Esophagus squamous epithelium (tissue), 5 donors: Measurements from ENCODE around the gene CTNNA3. TPM values are rescaled to one million over a fixed set of nuclear protein-coding genes. Genes with fewer than 3 reads are reported as not detected.

Source experiments
- DNase-seq: peaks from one replicate; lab custom pipeline; 2025; lab: John Stamatoyannopoulos, UW
- H3K27ac ChIP-seq, 4 donors: fragments of 200-600 bp; sonication (generic); one replicate each; pipeline ENCODE4 v1.5.1; 2016 to 2019; ENCODE audit warnings: mild to moderate bottlenecking in 1 of 4
- H3K27me3 ChIP-seq, 4 donors: fragments of 200-600 bp; sonication (generic); 1 replicate in 3 of 4; 2 replicates in 1 of 4; pipeline versions ENCODE4 v1.5.1 to v1.6.0; 2017 to 2021; ENCODE audit warnings: antibody characterized with exemption in 1 of 4
- H3K36me3 ChIP-seq, 3 donors: fragments of 200-600 bp; sonication (generic); one replicate each; pipeline ENCODE4 v1.5.1; 2016 to 2019
- H3K4me1 ChIP-seq, 3 donors: fragments of 200-600 bp; sonication (generic); one replicate each; pipeline ENCODE4 v1.5.1; 2017 to 2019
- H3K4me3 ChIP-seq, 4 donors: fragments of 200-600 bp; sonication (generic); 1 replicate in 3 of 4; 2 replicates in 1 of 4; pipeline ENCODE4 v1.5.1; 2016 to 2019; ENCODE audit warnings: mild to moderate bottlenecking in 2 of 4, moderate library complexity in 1 of 4
- H3K9me3 ChIP-seq, 3 donors: fragments of 200-600 bp; sonication (generic); one replicate each; pipeline ENCODE4 v1.5.1; 2016 to 2019
- POLR2A ChIP-seq, 4 donors: fragments of 450-650 bp; IDR thresholded peaks; one replicate each; pipeline ENCODE4 v1.6.1; 2017; ENCODE audit warnings: antibody characterized with exemption in 4 of 4, mild to moderate bottlenecking in 4 of 4, moderate library complexity in 3 of 4
- WGBS, 2 donors: methylation state at CpG; one replicate each; pipeline ENCODE4 v1.1.5; 2018; 5-methylcytosine and 5-hydroxymethylcytosine counted together
- intact Hi-C: fragments of 100-400 bp; cut with DNase I; formaldehyde crosslinking; loops from one replicate; pipeline ENCODE4 v1.15.0; 2022
- total RNA-seq, 4 donors: library from RNA; depleted of rRNA; stranded (reverse); fragments of >200 nt; gene quantifications; one replicate each; pipeline ENCODE4 v1.1.0, GENCODE V29; 2016
- TF ChIP-seq, protein P1 (sequence below), 6 experiments: fragments of 450-650 bp in 4 of 6; fragments of 200-600 bp in 2 of 6; sonication (generic) in 2 of 6; IDR thresholded peaks; one replicate each; pipeline ENCODE4 v1.5.1; 2016 to 2019; ENCODE audit warnings: antibody characterized with exemption in 6 of 6, mild to moderate bottlenecking in 4 of 6, moderate library complexity in 4 of 6
- donor health status: DM: yes; HTN: yes; CAD: no.

The CTNNA3 gene
- total RNA-seq, 4 donors from 2014 or later, result 0.29 to 1.9 (median 0.61) TPM; not detected in 1

DNA sequence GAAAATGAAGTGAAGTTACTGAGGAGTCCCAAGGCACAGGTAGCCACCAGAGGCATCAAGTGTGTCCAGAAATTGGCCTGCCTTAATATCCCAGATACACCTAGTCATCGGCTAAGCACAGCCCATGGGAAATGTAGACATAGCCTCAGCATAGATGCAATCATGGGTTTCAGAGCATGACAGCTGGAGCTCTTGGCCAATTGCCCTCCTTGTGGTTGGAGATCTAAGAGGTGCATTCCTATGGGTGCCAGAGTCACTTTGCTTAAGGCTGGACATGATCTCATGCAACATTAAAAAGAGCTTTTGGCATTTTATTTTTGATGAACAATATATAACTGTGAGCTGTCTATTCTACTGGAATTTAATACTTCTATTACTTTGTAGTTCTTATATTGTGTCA lies 1528.2 kb downstream of the CTNNA3 start:
- no peaks in the 10 kb centered on the region for H3K36me3 ChIP-seq
- TF ChIP-seq POLR2A (IDR thresholded peaks at IDR 0.05), result no peak
- TF ChIP-seq, protein P1, sequence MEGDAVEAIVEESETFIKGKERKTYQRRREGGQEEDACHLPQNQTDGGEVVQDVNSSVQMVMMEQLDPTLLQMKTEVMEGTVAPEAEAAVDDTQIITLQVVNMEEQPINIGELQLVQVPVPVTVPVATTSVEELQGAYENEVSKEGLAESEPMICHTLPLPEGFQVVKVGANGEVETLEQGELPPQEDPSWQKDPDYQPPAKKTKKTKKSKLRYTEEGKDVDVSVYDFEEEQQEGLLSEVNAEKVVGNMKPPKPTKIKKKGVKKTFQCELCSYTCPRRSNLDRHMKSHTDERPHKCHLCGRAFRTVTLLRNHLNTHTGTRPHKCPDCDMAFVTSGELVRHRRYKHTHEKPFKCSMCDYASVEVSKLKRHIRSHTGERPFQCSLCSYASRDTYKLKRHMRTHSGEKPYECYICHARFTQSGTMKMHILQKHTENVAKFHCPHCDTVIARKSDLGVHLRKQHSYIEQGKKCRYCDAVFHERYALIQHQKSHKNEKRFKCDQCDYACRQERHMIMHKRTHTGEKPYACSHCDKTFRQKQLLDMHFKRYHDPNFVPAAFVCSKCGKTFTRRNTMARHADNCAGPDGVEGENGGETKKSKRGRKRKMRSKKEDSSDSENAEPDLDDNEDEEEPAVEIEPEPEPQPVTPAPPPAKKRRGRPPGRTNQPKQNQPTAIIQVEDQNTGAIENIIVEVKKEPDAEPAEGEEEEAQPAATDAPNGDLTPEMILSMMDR (IDR thresholded peaks at IDR 0.05), result no peak
- H3K27ac ChIP-seq, result no peak overlapping the region
- no peak for DNase-seq
- 57 to 78% methylated on average over 1 of the region's 1 CpG for WGBS, 2 donors
- no peaks in the 10 kb centered on the region for H3K9me3 ChIP-seq
- no peaks in the 10 kb centered on the region for H3K4me1 ChIP-seq
- H3K27me3 ChIP-seq, result no peaks in the 10 kb centered on the region
- H3K4me3 ChIP-seq, result no peak overlapping the region
- intact Hi-C loops, result no loop called here

DNA sequence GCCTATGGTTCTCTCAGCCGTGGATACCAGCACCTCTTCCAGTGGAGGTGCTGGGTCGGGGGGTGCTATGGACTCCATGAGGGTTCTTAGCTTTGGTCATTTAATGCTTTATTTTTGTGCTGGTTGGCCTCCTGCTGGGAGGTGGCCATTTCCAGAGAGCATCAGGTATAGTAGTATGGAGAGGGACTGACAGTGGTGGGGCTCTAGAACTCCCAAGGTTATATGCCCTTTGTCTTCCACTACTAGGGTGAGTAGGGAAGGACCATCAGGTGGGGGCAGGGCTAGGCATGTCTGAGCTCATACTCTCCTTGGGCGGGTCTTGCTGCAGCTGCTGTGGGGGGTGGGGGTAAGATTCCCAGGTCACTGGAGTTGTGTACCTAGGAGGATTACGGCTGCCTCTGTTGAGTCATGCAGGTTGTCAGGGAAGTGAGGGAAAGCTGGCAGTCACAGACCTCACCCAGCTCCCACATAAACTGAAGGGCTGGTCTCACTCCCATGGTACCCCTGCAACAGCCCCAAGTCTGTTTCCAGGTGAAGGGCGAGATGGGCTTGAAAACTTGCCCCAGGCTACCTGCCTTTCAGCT lies 1533.3 kb downstream of the CTNNA3 start:
- Histone ChIP-seq H3K9me3 (no peaks in the 10 kb centered on the region), H3K27ac (no peak overlapping the region), H3K36me3 (no peaks in the 10 kb centered on the region), H3K4me3 (no peak overlapping the region), H3K4me1 (no peaks in the 10 kb centered on the region), H3K27me3 (no peaks in the 10 kb centered on the region)
- WGBS, 2 donors, result 60% methylated on average over 3 of the region's 5 CpGs
- TF ChIP-seq, protein P1 (IDR thresholded peaks at IDR 0.05), result no peak
- TF ChIP-seq POLR2A (IDR thresholded peaks at IDR 0.05), result no peak
- intact Hi-C loops, result no loop called here
- no peak for DNase-seq

DNA sequence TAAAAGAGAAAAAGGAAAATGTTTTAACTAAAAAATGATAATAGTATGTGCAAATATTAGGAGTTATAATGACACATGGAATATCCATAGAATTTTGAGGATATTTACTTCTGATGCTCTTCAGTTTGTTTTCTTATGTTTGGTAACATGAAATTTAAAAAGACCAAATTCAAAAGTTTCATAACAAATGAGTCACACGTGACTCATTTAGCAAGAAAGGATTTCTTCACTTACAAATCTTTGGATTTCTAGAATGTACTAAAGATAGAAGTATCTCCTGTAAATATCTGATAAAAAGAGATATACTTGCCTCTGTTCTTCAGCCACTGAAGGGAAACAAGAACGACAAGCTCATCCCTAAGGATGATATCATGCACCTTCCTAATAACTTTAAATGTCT lies 1544.6 kb downstream of the CTNNA3 start:
- Histone ChIP-seq H3K36me3 (no peaks in the 10 kb centered on the region), H3K27ac (no peak overlapping the region), H3K9me3 (no peaks in the 10 kb centered on the region), H3K4me1 (no peaks in the 10 kb centered on the region), H3K27me3 (no peaks in the 10 kb centered on the region), H3K4me3 (no peak overlapping the region)
- WGBS, 2 donors, result 37 to 45% methylated on average over 2 of the region's 2 CpGs
- intact Hi-C loops, result no loop called here
- DNase-seq, result no peak
- TF ChIP-seq POLR2A (IDR thresholded peaks at IDR 0.05), result no peak
- TF ChIP-seq, protein P1 (IDR thresholded peaks at IDR 0.05), result no peak

DNA sequence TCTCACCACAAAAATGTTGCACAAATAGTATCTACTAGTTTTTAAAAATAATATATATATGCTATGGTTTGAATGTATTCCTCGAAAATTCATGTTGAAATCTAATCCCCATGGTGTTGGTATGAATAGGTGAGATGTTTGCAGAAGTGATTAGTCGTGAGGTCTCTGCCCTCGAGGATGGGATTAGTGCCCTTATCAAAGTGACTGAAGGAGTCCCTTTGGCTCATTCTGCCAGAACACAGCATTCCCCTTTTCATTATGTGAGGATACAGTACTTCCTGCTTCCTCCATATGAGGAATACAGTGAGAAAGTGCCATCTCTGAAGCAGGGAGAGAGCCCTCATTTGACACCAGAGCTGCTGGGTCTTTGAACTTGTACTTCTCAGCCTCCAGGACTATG lies 1547.7 kb downstream of the CTNNA3 start:
- Histone ChIP-seq H3K4me3 (no peak overlapping the region), H3K4me1 (no peaks in the 10 kb centered on the region), H3K36me3 (no peaks in the 10 kb centered on the region), H3K27me3 (no peaks in the 10 kb centered on the region), H3K9me3 (no peaks in the 10 kb centered on the region), H3K27ac (no peak overlapping the region)
- intact Hi-C loops, result no loop called here
- TF ChIP-seq, protein P1 (IDR thresholded peaks at IDR 0.05), result no peak
- TF ChIP-seq POLR2A (IDR thresholded peaks at IDR 0.05), result no peak
- 24 to 41% methylated on average over 3 of the region's 3 CpGs for WGBS, 2 donors
- no peak for DNase-seq

DNA sequence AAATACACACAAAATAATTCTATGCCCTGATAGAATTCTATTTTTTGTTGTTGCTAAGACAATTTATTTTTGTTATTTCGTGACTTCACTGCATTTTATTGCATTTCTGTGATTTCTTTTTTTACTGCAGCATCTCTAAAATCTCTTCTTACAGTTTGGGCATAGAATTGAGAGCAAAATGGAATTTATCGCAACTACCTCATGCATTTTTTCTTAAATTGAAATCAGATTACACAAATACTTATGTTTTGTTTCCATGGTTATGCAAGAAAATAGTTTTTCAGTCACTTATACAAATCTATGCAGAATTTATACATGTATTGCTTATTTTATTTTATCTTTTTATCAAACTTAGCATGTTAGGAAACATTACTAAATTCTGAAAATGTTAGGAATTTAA lies 1552.0 kb downstream of the CTNNA3 start:
- 61 to 63% methylated on average over 2 of the region's 2 CpGs for WGBS, 2 donors
- no peak for TF ChIP-seq POLR2A (IDR thresholded peaks at IDR 0.05)
- TF ChIP-seq, protein P1 (IDR thresholded peaks at IDR 0.05), result no peak
- intact Hi-C loops, result no loop called here

More for the DNA sequence above, 1552.0 kb downstream of the CTNNA3 start:
- Histone ChIP-seq H3K9me3 (no peaks in the 10 kb centered on the region), H3K4me3 (no peak overlapping the region), H3K36me3 (no peaks in the 10 kb centered on the region), H3K27me3 (no peaks in the 10 kb centered on the region), H3K27ac (no peak overlapping the region), H3K4me1 (no peaks in the 10 kb centered on the region)
- no peak for DNase-seq
